Chondrocyte (in vitro differentiated cells): Measurements from ENCODE around the gene S1PR4. TPM values are rescaled to one million over a fixed set of nuclear protein-coding genes. Genes with fewer than 3 reads are reported as not detected.
A peak's percentile ranks its signal among the peaks of the same experiment; 100 is the strongest.

Experiments used
- DNase-seq: peaks from one replicate; pipeline ENCODE4 v3.0.0; 2021; ENCODE audit warnings: mixed read lengths, low spot score
- H3K27ac Mint-ChIP-seq: one replicate; pipeline ENCODE4 v1.8.0; 2021; ENCODE audit warnings: mild to moderate bottlenecking, moderate library complexity, mixed read lengths; ENCODE audit not compliant: unreplicated experiment
- H3K27me3 Mint-ChIP-seq: 2 replicates; pipeline ENCODE4 v1.8.0; 2021; ENCODE audit warnings: low read depth, mixed read lengths
- H3K36me3 Mint-ChIP-seq: 2 replicates; pipeline ENCODE4 v1.8.0; 2021; ENCODE audit warnings: low read depth, mixed read lengths
- H3K4me1 Mint-ChIP-seq: 2 replicates; pipeline ENCODE4 v1.8.0; 2021; ENCODE audit warnings: low read depth, mild to moderate bottlenecking, mixed read lengths
- H3K4me3 Mint-ChIP-seq: one replicate; pipeline ENCODE4 v1.8.0; 2021; ENCODE audit warnings: mild to moderate bottlenecking, moderate library complexity, mixed read lengths; ENCODE audit not compliant: unreplicated experiment
- H3K9me3 Mint-ChIP-seq: 2 replicates; pipeline ENCODE4 v1.8.0; 2021; ENCODE audit warnings: low read depth, mixed read lengths
- CTCF ChIP-seq: fragments of 200-600 bp; sonication (generic); IDR thresholded peaks from 2 replicates; pipeline ENCODE4 v1.5.0; 2021; ENCODE audit warnings: antibody characterized with exemption, mild to moderate bottlenecking, moderate library complexity
- total RNA-seq: library from RNA; stranded (reverse); gene quantifications from 3 replicates; pipeline ENCODE4 v1.2.1, GENCODE V29; 2021

S1PR4 gene
- total RNA-seq, 1 donor from 2014 or later = not detected

DNA sequence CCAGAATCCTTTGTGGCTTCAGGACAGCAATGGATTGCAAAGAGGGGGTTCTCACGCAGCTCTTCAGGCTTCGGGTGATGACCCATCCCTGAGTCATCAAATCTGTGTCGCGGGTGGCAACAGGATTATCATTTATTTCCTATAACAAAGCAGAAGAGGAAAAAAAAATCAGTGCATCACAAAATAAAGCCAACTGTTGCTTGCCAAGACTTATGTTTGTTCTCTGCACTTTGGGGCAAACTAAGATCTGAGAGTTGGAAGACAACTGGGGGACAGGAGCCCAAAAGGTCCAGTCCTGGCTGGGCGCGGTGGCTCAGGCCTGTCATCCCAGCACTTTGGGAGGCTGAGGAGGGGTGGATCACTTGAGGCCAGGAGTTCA is 36.3 kb upstream of the S1PR4 start:
- no peak for TF ChIP-seq CTCF
- Mint-ChIP-seq H3K27ac (peak overlapping the region; percentile 45), H3K27me3 (no peaks in the 10 kb centered on the region), H3K4me3 (no peak overlapping the region), H3K36me3 (peaks cover 4% of the 10 kb centered on the region), H3K9me3 (peaks cover 7% of the 10 kb centered on the region), H3K4me1 (peaks cover 5% of the 10 kb centered on the region)
- DNase-seq = no peak

DNA sequence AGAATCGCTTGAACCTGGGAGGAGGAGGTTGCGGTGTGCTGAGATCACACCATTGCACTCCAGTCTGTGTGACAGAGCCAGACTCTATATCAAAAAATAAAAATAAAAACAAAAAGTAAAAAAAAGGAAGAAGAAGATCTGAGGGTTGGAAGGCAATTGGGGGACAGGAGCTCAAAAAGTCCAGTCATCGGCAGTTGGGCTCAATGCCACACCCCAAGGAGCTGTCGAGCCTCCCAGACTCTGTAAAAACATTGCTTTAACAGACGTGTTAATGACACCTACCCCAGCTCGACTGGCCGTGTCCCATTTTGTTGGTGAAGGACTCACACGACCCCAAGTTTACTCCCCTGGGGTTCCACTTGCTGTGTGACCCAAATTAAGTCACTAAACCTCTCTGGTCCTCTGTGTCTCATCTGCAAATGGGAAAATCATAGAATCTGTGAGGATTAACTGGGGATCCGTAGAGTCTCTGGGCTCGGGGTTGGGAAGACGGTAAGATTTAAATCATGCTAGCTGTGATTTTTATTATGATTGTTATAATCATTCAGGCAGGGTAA is 35.7 kb upstream of the S1PR4 start:
- Mint-ChIP-seq H3K4me1 (peaks cover 5% of the 10 kb centered on the region), H3K9me3 (peaks cover 7% of the 10 kb centered on the region), H3K27ac (peak overlapping the region; percentile 45), H3K27me3 (no peaks in the 10 kb centered on the region), H3K4me3 (no peak overlapping the region), H3K36me3 (peaks cover 4% of the 10 kb centered on the region)
- no peak for DNase-seq
- TF ChIP-seq CTCF = no peak

DNA sequence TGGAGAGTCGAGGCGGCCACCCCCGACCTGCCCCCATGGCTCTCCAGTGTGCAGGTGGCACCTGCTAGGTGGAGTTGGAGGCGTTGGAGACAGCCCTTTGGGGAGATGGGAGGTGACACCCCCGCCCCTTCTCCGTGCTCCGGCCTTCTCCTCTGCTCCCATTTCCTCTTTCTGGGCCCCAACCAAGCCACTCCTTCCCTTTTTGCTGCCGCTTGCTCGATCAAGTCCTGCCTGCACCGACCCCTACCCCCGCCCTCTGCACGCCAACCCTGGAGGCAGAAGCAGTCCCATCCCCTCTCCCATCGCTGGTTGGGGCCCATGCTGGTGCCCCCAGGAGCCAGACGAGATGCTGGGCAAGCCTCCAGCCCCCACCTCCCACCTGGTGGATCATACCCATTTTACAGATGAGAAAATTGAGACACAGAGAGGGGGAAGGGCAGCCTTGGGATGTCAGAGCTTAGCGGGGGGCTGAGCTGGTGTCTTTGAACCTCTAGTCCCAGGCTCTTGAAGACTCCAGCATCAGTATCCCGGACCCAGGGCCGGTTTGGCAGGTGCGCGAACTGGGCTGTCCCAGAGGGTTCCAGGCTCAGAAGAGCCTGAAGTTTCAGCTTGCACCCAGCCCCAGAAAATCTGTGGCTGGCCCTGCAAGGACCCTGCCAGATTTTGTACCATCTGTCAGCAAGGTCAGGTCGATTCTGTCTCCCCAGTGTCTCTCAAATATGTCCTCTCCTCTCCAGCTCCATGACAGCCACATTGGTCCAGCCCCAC is 32.5 kb upstream of the S1PR4 start:
- Mint-ChIP-seq H3K4me3 (no peak overlapping the region), H3K9me3 (no peaks in the 10 kb centered on the region), H3K36me3 (no peaks in the 10 kb centered on the region), H3K27me3 (peaks cover 8% of the 10 kb centered on the region), H3K4me1 (peaks cover 5% of the 10 kb centered on the region), H3K27ac (no peak overlapping the region)
- DNase-seq = no peak
- TF ChIP-seq CTCF = no peak

- DNase-seq = no peak
Measured at GRCh38 chr19:3146677-3147100, 31.9 kb upstream of the S1PR4 start.

GRCh38 chr19:3148503-3148902 is 30.1 kb upstream of the S1PR4 start:
- Mint-ChIP-seq H3K4me1 (no peaks in the 10 kb centered on the region), H3K27me3 (peaks cover 8% of the 10 kb centered on the region), H3K27ac (no peak overlapping the region), H3K36me3 (no peaks in the 10 kb centered on the region), H3K4me3 (no peak overlapping the region), H3K9me3 (no peaks in the 10 kb centered on the region)
- no peak for DNase-seq
- TF ChIP-seq CTCF = no peak

More at GRCh38 chr19:3146677-3147100, 31.9 kb upstream of the S1PR4 start:
- peaks cover 8% of the 10 kb centered on the region for H3K27me3 Mint-ChIP-seq
- no peak overlapping the region for H3K4me3 Mint-ChIP-seq
- peak; percentile 80 for TF ChIP-seq CTCF
- H3K27ac Mint-ChIP-seq = no peak overlapping the region
- no peaks in the 10 kb centered on the region for H3K9me3 Mint-ChIP-seq
- H3K4me1 Mint-ChIP-seq = peaks cover 5% of the 10 kb centered on the region
- H3K36me3 Mint-ChIP-seq = no peaks in the 10 kb centered on the region
